Myometrial cell (primary cell): ENCODE data around the gene ZC2HC1C. TPM values are rescaled to one million over a fixed set of nuclear protein-coding genes. Genes with fewer than 3 reads are reported as not detected.

Experiments
- total RNA-seq: library from RNA; depleted of rRNA; stranded (reverse); fragments of >200 nt; gene quantifications from 2 replicates; pipeline ENCODE4 v1.2.3, GENCODE V29; 2015

Gene ZC2HC1C, protein sequence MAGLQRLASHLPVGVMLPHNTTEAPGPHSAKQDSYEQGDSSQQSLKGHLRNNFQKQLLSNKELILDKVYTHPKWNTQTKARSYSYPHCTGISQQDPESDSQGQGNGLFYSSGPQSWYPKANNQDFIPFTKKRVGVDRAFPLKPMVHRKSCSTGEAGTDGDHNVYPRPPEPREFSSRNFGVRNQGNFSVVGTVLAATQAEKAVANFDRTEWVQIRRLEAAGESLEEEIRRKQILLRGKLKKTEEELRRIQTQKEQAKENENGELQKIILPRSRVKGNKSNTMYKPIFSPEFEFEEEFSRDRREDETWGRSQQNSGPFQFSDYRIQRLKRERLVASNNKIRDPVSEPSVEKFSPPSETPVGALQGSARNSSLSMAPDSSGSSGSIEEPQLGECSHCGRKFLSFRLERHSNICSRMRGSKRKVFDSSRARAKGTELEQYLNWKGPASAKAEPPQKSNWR
- 0.71 and 2.0 TPM in 2 replicates for total RNA-seq

DNA sequence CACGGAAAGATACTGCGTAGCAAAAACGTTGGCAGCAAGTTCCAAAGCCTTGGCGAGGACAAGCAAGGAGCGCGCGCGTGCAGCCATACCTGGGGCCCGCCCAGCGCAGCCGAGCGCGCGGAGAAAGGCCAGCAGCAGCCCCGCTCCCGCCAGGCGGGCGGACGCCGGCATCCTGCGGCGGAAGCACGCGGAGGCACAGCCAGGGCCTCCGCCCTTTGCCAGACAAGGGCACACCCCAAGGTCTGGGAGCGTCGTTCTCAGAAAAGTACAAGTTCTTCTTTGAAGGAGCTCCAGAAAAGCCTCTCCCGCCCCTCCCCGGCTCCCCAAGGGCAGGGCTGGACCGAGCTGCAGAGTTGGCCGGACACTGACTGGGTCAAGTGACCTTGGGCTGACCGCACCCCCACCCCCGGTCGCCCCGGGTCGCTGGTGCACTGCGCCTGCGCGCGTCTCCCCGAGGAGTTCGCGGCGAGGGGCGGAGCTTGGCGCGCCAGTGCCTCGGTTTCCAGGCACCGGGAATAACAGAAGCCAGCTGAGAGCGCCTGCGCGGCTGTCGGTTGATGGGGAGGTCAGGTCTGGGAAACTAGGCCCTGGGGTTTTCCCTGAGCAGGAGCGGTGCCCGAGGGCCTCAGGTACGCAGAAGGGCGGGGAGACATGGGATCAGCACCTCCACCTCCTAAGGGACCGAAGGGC, at the start of gene ZC2HC1C:
TSS of gene ZC2HC1C (plus strand) at position 521 of the 690 bp plus-strand sequence. CDS start 933 bp downstream, outside the sequence.

GRCh38 chr14:75050852-75051555, 18.4 kb upstream of the ZC2HC1C start, which contains the start of gene MLH3:
Gene MLH3, minus strand, starts transcription at chr14:75051467. Its CDS starts 1,812 bp downstream, at chr14:75049655.

DNA sequence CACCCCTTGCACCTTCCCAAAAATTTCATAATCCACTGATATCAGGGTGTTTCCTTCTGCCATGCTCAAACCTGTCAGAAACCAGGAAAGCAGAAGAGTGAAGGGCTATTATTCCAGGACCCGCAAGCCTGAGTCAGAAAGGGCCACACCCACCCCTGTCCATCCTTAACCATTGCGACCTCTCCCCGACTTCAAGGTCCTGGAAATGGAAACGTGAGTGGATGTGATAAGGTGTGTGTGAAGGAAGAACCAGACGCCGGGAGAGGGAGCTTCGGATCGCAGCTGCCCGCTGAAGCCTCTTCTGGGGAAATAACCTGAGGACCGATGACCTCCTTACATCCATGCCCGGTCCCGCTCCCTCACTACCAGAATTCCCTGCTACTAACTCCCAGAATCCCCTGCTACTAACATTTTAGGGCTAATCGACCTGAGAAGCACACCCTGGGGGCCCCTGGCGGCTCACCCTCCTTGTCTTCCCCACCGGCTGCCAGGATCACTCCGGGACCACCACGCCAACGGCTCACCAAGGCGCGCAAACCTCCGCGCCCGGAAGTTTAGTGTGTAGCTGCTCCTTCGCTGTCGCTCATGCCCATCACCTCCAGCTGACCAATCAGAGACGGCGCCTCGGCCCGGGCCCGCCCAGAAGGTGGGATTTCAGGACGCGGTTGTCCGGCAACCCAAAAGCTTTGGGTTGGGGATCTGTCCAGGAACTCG, 5.8 kb upstream of the ZC2HC1C start, which contains the start of gene ACYP1:
TSS of gene ACYP1 (minus strand) at position 534 of the 714 bp plus-strand sequence. CDS start at position 63, 471 bp downstream.

GRCh38 chr14:75126679-75127473, 57.4 kb downstream of the ZC2HC1C start, which contains the start of gene NEK9:
Gene NEK9, minus strand, starts transcription at chr14:75127048. Its CDS starts 127 bp downstream, at chr14:75126921.

Other genes with a start within 250 kb of the ZC2HC1C start
- not detected in 2 replicates for gene PROX2, start 193.5 kb upstream of the ZC2HC1C start, total RNA-seq
- gene DLST, start 187.7 kb upstream of the ZC2HC1C start, total RNA-seq, result 72.1 and 83.6 TPM in 2 replicates
- gene RPS6KL1, start 146.4 kb upstream of the ZC2HC1C start, total RNA-seq, result 1.1 and 2.6 TPM in 2 replicates
- gene PGF, start 114.0 kb upstream of the ZC2HC1C start, total RNA-seq, result 1.2 and 1.6 TPM in 2 replicates
- 49.9 and 70.7 TPM in 2 replicates for gene EIF2B2, start 66.7 kb upstream of the ZC2HC1C start, total RNA-seq
- gene MLH3, start 18.2 kb upstream of the ZC2HC1C start, total RNA-seq, result 15.6 and 19.5 TPM in 2 replicates
- 27.1 and 29.1 TPM in 2 replicates for gene ACYP1, start 5.6 kb upstream of the ZC2HC1C start, total RNA-seq
- 30.8 and 32.0 TPM in 2 replicates for gene NEK9, start 57.4 kb downstream of the ZC2HC1C start, total RNA-seq
- 288 and 334 TPM in 2 replicates for gene TMED10, start 107.0 kb downstream of the ZC2HC1C start, total RNA-seq
- 13.1 and 18.7 TPM in 2 replicates for gene FOS, start 209.2 kb downstream of the ZC2HC1C start, total RNA-seq